Measurements from ENCODE around the gene HAUS3.
"Not testable (repeated sequence)": the region's sequence is repeated elsewhere in the genome, so short reads cannot be mapped to it uniquely, and the experiment has no call there.

HAUS3 gene

GRCh38 chr4:2220016-2220630, 21.8 kb downstream of the HAUS3 start:
- DNase-seq (ENCODE audit: low read depth): peak; percentile 66

GRCh38 chr4:2219233-2219760, 22.6 kb downstream of the HAUS3 start:
- DNase-seq (ENCODE audit: low read depth): no peak

GRCh38 chr4:2218436-2218835, 23.5 kb downstream of the HAUS3 start:
- DNase-seq (ENCODE audit: low read depth): no peak

GRCh38 chr4:2217726-2218125, 24.2 kb downstream of the HAUS3 start:
- no peak for DNase-seq (ENCODE audit: low read depth)

- DNase-seq (ENCODE audit: low read depth): no peak
Observed at GRCh38 chr4:2212831-2213230, 29.1 kb downstream of the HAUS3 start.

GRCh38 chr4:2202789-2203188, 39.1 kb downstream of the HAUS3 start:
- DNase-seq (ENCODE audit: low read depth): not testable (repeated sequence)

GRCh38 chr4:2194496-2194895, 47.4 kb downstream of the HAUS3 start:
- no peak for DNase-seq (ENCODE audit: low read depth)

- DNase-seq (ENCODE audit: low read depth): no peak
Observed at GRCh38 chr4:2193326-2193725, 48.6 kb downstream of the HAUS3 start.

GRCh38 chr4:2186865-2187172, 55.1 kb downstream of the HAUS3 start:
- no peak for DNase-seq (ENCODE audit: low read depth)

GRCh38 chr4:2186133-2186864, 55.6 kb downstream of the HAUS3 start:
- DNase-seq (ENCODE audit: low read depth): no peak

- no peak for DNase-seq (ENCODE audit: low read depth)
Observed at GRCh38 chr4:2183394-2183793, 58.5 kb downstream of the HAUS3 start.

GRCh38 chr4:2182994-2183393, 58.9 kb downstream of the HAUS3 start:
- DNase-seq (ENCODE audit: low read depth): no peak

- no peak for DNase-seq (ENCODE audit: low read depth)
Observed at GRCh38 chr4:2180410-2180809, 61.5 kb downstream of the HAUS3 start.

- no peak for DNase-seq (ENCODE audit: low read depth)
Observed at GRCh38 chr4:2179717-2180116, 62.2 kb downstream of the HAUS3 start.

GRCh38 chr4:2178986-2179385, 62.9 kb downstream of the HAUS3 start:
- DNase-seq (ENCODE audit: low read depth): no peak
